ENCODE data around the gene STK17B.

Gene STK17B

DNA sequence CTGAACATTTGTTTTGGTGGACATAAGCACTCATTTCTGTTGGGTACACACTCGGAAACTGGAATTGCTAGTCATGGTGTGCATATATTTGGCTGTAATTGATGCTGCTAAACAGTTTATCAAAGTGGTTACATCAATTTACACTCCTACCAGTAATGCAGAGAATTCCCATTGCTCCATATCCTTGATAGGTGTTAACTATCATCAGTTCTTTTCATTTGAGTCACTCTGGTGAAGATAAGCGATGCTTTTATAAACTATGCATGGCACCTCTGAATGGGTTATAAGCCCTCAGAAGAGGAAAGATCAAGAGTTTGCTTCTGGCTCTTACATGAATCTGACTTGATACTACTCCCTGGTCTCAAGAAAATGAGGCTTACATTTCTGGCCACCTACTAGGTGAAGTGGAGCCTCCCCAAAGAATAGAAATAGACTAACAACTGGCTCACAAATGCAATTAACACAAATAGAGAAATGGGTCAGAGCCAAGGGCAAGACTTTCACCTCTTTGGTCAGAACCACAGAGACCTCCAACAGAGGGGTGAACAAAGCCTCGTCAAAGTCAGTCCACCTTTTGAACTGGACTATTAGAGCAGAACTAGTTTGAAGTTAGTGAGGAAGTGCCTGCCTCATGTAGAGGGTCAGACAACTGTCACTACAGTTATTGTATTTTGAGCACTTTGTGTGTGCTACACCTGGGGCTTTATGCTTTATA, 15.0 kb upstream of the STK17B start:
- Histone ChIP-seq H3K27ac (ENCODE audit: low read depth in 2 of 2, low read length in 2 of 2) (no peak overlapping the region), H3K9ac (ENCODE audit: low read depth in 1 of 2, low read length in 2 of 2) (no peak overlapping the region), H3K4me1 (ENCODE audit: control insufficient read depth in 2 of 2, insufficient read depth in 2 of 2, low read length in 2 of 2) (peaks cover 0 to 3% of the 10 kb centered on the region in 2 donors), H3K36me3 (ENCODE audit: control insufficient read depth in 2 of 2, insufficient read depth in 2 of 2, low read length in 2 of 2) (no peaks in the 10 kb centered on the region), H3K27me3 (ENCODE audit: control insufficient read depth in 2 of 2, insufficient read depth in 2 of 2, low read length in 2 of 2) (no peaks in the 10 kb centered on the region), H3K4me3 (ENCODE audit: low read length in 2 of 2) (no peak overlapping the region), H3K9me3 (ENCODE audit: control insufficient read depth in 2 of 2, low read length in 2 of 2) (no peaks in the 10 kb centered on the region)

- H3K9me3 ChIP-seq (ENCODE audit: control insufficient read depth in 2 of 2, low read length in 2 of 2) = no peaks in the 10 kb centered on the region
- no peak overlapping the region for H3K4me3 ChIP-seq (ENCODE audit: low read length in 2 of 2)
- H3K36me3 ChIP-seq (ENCODE audit: control insufficient read depth in 2 of 2, insufficient read depth in 2 of 2, low read length in 2 of 2) = no peaks in the 10 kb centered on the region
- peak overlapping the region in 1 of 2 donors; percentile 3 for H3K9ac ChIP-seq (ENCODE audit: low read depth in 1 of 2, low read length in 2 of 2)
- peaks cover 0 to 5% of the 10 kb centered on the region in 2 donors for H3K4me1 ChIP-seq (ENCODE audit: control insufficient read depth in 2 of 2, insufficient read depth in 2 of 2, low read length in 2 of 2)
- peak overlapping the region in 1 of 2 donors; percentile 67 for H3K27ac ChIP-seq (ENCODE audit: low read depth in 2 of 2, low read length in 2 of 2)
- H3K27me3 ChIP-seq (ENCODE audit: control insufficient read depth in 2 of 2, insufficient read depth in 2 of 2, low read length in 2 of 2) = no peaks in the 10 kb centered on the region
These were observed 13.5 kb upstream of the STK17B start for GRCh38 chr2:196184921-196185320.

DNA sequence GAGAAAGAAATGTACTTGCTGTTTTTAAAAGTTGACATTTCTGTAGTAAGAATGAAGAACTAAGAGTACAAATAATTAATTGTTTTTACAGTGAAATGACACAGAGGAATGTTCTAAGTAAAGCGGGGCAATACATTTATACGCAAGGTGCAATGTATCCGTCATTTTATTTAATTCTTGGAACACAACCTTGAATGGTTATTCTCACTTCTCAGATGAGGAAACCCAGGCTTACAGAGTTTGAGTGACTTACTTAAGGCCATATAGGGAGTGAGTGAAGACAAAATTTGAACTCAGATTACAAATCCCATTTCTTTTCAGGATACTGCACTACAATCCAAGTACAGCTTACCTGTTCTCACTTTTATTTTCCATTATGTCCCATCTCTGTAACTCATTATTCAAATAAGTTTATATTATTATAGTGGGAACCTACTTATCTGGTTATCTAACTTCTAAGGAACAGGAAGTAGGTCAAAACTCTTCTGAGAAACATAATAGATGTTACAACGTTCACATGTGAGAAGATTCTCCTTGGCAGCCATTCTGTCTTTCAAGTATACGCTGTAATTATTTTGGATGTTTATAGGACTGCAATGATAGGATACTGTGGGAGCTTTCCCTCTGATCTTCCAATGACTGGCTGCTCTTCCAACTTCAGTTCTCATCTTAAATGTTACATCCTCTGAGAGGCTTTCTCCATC, 12.3 kb upstream of the STK17B start:
- Histone ChIP-seq H3K36me3 (ENCODE audit: control insufficient read depth in 2 of 2, insufficient read depth in 2 of 2, low read length in 2 of 2) (no peaks in the 10 kb centered on the region), H3K4me1 (ENCODE audit: control insufficient read depth in 2 of 2, insufficient read depth in 2 of 2, low read length in 2 of 2) (peaks cover 0 to 5% of the 10 kb centered on the region in 2 donors), H3K9ac (ENCODE audit: low read depth in 1 of 2, low read length in 2 of 2) (peak overlapping the region in 1 of 2 donors; percentile 18), H3K4me3 (ENCODE audit: low read length in 2 of 2) (no peak overlapping the region), H3K9me3 (ENCODE audit: control insufficient read depth in 2 of 2, low read length in 2 of 2) (no peaks in the 10 kb centered on the region), H3K27me3 (ENCODE audit: control insufficient read depth in 2 of 2, insufficient read depth in 2 of 2, low read length in 2 of 2) (no peaks in the 10 kb centered on the region), H3K27ac (ENCODE audit: low read depth in 2 of 2, low read length in 2 of 2) (peak overlapping the region; percentile 49 to 76)

- peak overlapping the region; percentile 49 to 76 for H3K27ac ChIP-seq (ENCODE audit: low read depth in 2 of 2, low read length in 2 of 2)
- no peak overlapping the region for H3K4me3 ChIP-seq (ENCODE audit: low read length in 2 of 2)
- no peaks in the 10 kb centered on the region for H3K27me3 ChIP-seq (ENCODE audit: control insufficient read depth in 2 of 2, insufficient read depth in 2 of 2, low read length in 2 of 2)
- peak overlapping the region in 1 of 2 donors; percentile 18 for H3K9ac ChIP-seq (ENCODE audit: low read depth in 1 of 2, low read length in 2 of 2)
- no peaks in the 10 kb centered on the region for H3K36me3 ChIP-seq (ENCODE audit: control insufficient read depth in 2 of 2, insufficient read depth in 2 of 2, low read length in 2 of 2)
- peaks cover 0 to 5% of the 10 kb centered on the region in 2 donors for H3K4me1 ChIP-seq (ENCODE audit: control insufficient read depth in 2 of 2, insufficient read depth in 2 of 2, low read length in 2 of 2)
- H3K9me3 ChIP-seq (ENCODE audit: control insufficient read depth in 2 of 2, low read length in 2 of 2) = no peaks in the 10 kb centered on the region
These were observed 11.7 kb upstream of the STK17B start for GRCh38 chr2:196183172-196183473.

DNA sequence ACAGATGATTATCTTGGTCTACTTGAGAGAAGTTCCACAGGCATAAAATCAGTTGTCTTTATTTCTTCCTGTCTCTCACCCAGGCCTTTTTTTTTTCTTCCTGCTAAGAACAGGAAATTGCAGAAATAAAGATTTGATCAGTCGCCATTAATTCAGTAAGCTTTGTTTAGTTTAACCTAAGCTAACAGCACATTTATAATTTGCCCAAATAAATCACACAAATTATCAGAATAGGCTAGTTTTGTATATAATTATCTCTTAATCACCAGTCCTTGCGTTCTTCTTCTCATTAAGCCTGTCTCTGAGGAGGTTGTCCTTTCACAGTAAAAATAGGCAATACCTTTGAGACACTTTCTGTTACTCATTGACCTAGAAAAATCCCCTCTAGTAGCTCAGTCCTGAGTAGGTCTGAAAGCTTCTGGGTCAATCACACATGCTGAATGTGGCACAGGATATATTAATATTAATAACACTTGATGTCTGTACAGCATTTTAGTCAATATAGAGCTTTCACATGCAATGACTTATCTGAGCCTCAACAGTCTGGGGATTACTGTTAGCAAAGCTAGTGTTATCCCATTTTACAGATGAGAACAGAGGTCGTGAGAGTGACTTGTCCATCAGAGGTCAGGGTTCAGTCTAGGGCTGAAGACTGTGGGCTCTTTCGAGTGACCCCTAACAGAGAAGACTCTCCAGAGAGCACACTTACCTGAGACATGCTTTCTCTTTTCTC, 11.2 kb upstream of the STK17B start:
- no peaks in the 10 kb centered on the region for H3K9me3 ChIP-seq (ENCODE audit: control insufficient read depth in 2 of 2, low read length in 2 of 2)
- H3K4me1 ChIP-seq (ENCODE audit: control insufficient read depth in 2 of 2, insufficient read depth in 2 of 2, low read length in 2 of 2) = peaks cover 0 to 5% of the 10 kb centered on the region in 2 donors
- no peaks in the 10 kb centered on the region for H3K36me3 ChIP-seq (ENCODE audit: control insufficient read depth in 2 of 2, insufficient read depth in 2 of 2, low read length in 2 of 2)
- peak overlapping the region; percentile 49 to 76 for H3K27ac ChIP-seq (ENCODE audit: low read depth in 2 of 2, low read length in 2 of 2)
- no peaks in the 10 kb centered on the region for H3K27me3 ChIP-seq (ENCODE audit: control insufficient read depth in 2 of 2, insufficient read depth in 2 of 2, low read length in 2 of 2)
- H3K4me3 ChIP-seq (ENCODE audit: low read length in 2 of 2) = no peak overlapping the region
- H3K9ac ChIP-seq (ENCODE audit: low read depth in 1 of 2, low read length in 2 of 2) = peak overlapping the region in 1 of 2 donors; percentile 18

DNA sequence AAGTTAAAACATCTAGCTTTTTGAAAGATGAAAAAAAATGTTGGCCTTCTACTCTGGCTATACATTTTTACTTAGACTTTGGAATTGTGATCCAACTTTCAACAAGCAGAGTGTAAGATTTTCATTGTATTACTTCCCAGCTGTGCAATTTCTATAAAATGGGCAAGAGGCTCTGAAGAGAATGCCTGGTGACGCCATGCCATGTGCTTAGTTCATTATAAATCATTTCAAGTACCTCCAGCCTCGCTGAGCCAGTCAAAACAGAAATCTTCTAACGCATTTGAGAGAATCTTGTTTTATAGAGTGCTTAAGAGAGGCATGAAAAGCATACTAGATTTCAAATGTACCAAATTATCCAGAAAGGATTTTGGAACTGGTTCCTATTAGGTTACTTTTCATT, 10.1 kb upstream of the STK17B start:
- peaks cover 0 to 5% of the 10 kb centered on the region in 2 donors for H3K4me1 ChIP-seq (ENCODE audit: control insufficient read depth in 2 of 2, insufficient read depth in 2 of 2, low read length in 2 of 2)
- H3K27me3 ChIP-seq (ENCODE audit: control insufficient read depth in 2 of 2, insufficient read depth in 2 of 2, low read length in 2 of 2) = no peaks in the 10 kb centered on the region
- no peak overlapping the region for H3K9ac ChIP-seq (ENCODE audit: low read depth in 1 of 2, low read length in 2 of 2)
- no peaks in the 10 kb centered on the region for H3K9me3 ChIP-seq (ENCODE audit: control insufficient read depth in 2 of 2, low read length in 2 of 2)
- H3K36me3 ChIP-seq (ENCODE audit: control insufficient read depth in 2 of 2, insufficient read depth in 2 of 2, low read length in 2 of 2) = no peaks in the 10 kb centered on the region
- no peak overlapping the region for H3K27ac ChIP-seq (ENCODE audit: low read depth in 2 of 2, low read length in 2 of 2)
- H3K4me3 ChIP-seq (ENCODE audit: low read length in 2 of 2) = no peak overlapping the region

GRCh38 chr2:196177124-196177523, 5.7 kb upstream of the STK17B start:
- no peaks in the 10 kb centered on the region for H3K9me3 ChIP-seq (ENCODE audit: control insufficient read depth in 2 of 2, low read length in 2 of 2)
- no peaks in the 10 kb centered on the region for H3K27me3 ChIP-seq (ENCODE audit: control insufficient read depth in 2 of 2, insufficient read depth in 2 of 2, low read length in 2 of 2)
- H3K9ac ChIP-seq (ENCODE audit: low read depth in 1 of 2, low read length in 2 of 2) = no peak overlapping the region
- no peaks in the 10 kb centered on the region for H3K36me3 ChIP-seq (ENCODE audit: control insufficient read depth in 2 of 2, insufficient read depth in 2 of 2, low read length in 2 of 2)
- no peak overlapping the region for H3K4me3 ChIP-seq (ENCODE audit: low read length in 2 of 2)
- H3K27ac ChIP-seq (ENCODE audit: low read depth in 2 of 2, low read length in 2 of 2) = peak overlapping the region; percentile 2 to 63
- H3K4me1 ChIP-seq (ENCODE audit: control insufficient read depth in 2 of 2, insufficient read depth in 2 of 2, low read length in 2 of 2) = peaks cover under 1 to 5% of the 10 kb centered on the region in 2 donors

DNA sequence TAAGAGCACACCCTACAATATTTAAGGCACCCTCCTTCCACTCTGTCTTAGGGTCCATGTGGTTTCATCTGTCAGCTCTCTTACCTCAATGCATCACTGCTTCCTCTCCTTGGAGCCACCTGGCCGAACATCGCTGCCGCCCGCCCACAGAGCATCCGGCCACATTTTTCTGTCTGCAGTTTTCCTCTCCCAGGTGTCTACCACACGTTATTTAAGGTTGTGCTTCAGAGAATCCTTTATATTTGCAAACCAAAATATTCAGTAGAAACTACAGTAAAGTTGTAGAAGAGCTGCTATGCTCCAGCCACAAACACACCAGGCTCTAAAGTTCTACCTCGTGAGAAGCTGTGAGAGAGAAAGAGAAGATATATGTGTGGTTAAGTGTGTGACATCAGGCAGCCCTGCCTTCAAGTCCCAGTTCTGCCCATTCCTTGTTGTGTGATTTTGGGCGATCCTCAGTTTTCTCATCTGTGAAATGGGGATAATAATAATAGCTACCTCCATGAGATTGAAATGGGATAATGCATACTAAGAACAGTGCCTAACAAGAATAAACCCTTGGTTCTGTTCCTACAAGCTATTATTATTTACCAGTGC, 4.9 kb upstream of the STK17B start:
- no peaks in the 10 kb centered on the region for H3K9me3 ChIP-seq (ENCODE audit: control insufficient read depth in 2 of 2, low read length in 2 of 2)
- no peaks in the 10 kb centered on the region for H3K36me3 ChIP-seq (ENCODE audit: control insufficient read depth in 2 of 2, insufficient read depth in 2 of 2, low read length in 2 of 2)
- H3K9ac ChIP-seq (ENCODE audit: low read depth in 1 of 2, low read length in 2 of 2) = no peak overlapping the region
- H3K27me3 ChIP-seq (ENCODE audit: control insufficient read depth in 2 of 2, insufficient read depth in 2 of 2, low read length in 2 of 2) = no peaks in the 10 kb centered on the region
- peaks cover 4 to 5% of the 10 kb centered on the region in 2 donors for H3K4me1 ChIP-seq (ENCODE audit: control insufficient read depth in 2 of 2, insufficient read depth in 2 of 2, low read length in 2 of 2)
- H3K4me3 ChIP-seq (ENCODE audit: low read length in 2 of 2) = peak overlapping the region in 1 of 2 donors; percentile 62
- H3K27ac ChIP-seq (ENCODE audit: low read depth in 2 of 2, low read length in 2 of 2) = peak overlapping the region; percentile 49 to 77

GRCh38 chr2:196174404-196174803, 3.0 kb upstream of the STK17B start:
- Histone ChIP-seq H3K4me3 (ENCODE audit: low read length in 2 of 2) (peak overlapping the region in 1 of 2 donors; percentile 48), H3K4me1 (ENCODE audit: control insufficient read depth in 2 of 2, insufficient read depth in 2 of 2, low read length in 2 of 2) (peaks cover 3 to 9% of the 10 kb centered on the region in 2 donors), H3K27ac (ENCODE audit: low read depth in 2 of 2, low read length in 2 of 2) (peak overlapping the region; percentile 6 to 24), H3K36me3 (ENCODE audit: control insufficient read depth in 2 of 2, insufficient read depth in 2 of 2, low read length in 2 of 2) (no peaks in the 10 kb centered on the region), H3K27me3 (ENCODE audit: control insufficient read depth in 2 of 2, insufficient read depth in 2 of 2, low read length in 2 of 2) (no peaks in the 10 kb centered on the region), H3K9me3 (ENCODE audit: control insufficient read depth in 2 of 2, low read length in 2 of 2) (no peaks in the 10 kb centered on the region), H3K9ac (ENCODE audit: low read depth in 1 of 2, low read length in 2 of 2) (no peak overlapping the region)

DNA sequence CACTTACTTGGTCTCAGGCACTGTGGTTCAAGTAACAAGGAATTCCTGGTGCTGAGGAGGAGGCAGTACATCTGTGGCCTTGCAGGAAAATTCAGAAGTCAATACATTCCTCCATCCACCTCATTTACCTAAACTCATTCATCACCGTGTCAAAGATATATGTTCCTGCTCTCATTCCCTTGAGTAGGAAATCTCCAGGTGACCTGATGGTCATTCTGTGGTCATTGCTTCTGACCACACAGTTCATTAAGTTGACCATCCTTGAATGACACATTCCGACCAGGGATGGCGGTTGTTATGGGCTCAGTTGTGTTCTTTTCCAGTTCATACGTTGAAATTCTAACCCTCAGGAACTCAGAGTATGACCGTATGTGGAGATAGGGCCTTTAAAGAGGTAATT, 2.1 kb upstream of the STK17B start:
- H3K27me3 ChIP-seq (ENCODE audit: control insufficient read depth in 2 of 2, insufficient read depth in 2 of 2, low read length in 2 of 2) = no peaks in the 10 kb centered on the region
- peak overlapping the region in 1 of 2 donors; percentile 15 for H3K9ac ChIP-seq (ENCODE audit: low read depth in 1 of 2, low read length in 2 of 2)
- peaks cover 3 to 9% of the 10 kb centered on the region in 2 donors for H3K4me1 ChIP-seq (ENCODE audit: control insufficient read depth in 2 of 2, insufficient read depth in 2 of 2, low read length in 2 of 2)
- H3K36me3 ChIP-seq (ENCODE audit: control insufficient read depth in 2 of 2, insufficient read depth in 2 of 2, low read length in 2 of 2) = no peaks in the 10 kb centered on the region
- no peak overlapping the region for H3K4me3 ChIP-seq (ENCODE audit: low read length in 2 of 2)
- no peak overlapping the region for H3K27ac ChIP-seq (ENCODE audit: low read depth in 2 of 2, low read length in 2 of 2)
- H3K9me3 ChIP-seq (ENCODE audit: control insufficient read depth in 2 of 2, low read length in 2 of 2) = no peaks in the 10 kb centered on the region
